Head of caudate nucleus (tissue), 42 donors: ENCODE data around the gene CAPZA2.
"Not testable (repeated sequence)": the region's sequence is repeated elsewhere in the genome, so short reads cannot be mapped to it uniquely, and the experiment has no call there.

Source experiments
- DNase-seq, 42 donors: peaks; one replicate each; pipeline versions ENCODE4 v3.0.0 to v3.0.0-alpha.2; 2020 to 2021; ENCODE audit warnings: mixed read lengths in 7 of 42
- intact Hi-C: fragments of 100-400 bp; cut with DNase I; formaldehyde crosslinking; loops from one replicate; pipeline ENCODE4 v1.15.0; 2022

The CAPZA2 gene

DNA sequence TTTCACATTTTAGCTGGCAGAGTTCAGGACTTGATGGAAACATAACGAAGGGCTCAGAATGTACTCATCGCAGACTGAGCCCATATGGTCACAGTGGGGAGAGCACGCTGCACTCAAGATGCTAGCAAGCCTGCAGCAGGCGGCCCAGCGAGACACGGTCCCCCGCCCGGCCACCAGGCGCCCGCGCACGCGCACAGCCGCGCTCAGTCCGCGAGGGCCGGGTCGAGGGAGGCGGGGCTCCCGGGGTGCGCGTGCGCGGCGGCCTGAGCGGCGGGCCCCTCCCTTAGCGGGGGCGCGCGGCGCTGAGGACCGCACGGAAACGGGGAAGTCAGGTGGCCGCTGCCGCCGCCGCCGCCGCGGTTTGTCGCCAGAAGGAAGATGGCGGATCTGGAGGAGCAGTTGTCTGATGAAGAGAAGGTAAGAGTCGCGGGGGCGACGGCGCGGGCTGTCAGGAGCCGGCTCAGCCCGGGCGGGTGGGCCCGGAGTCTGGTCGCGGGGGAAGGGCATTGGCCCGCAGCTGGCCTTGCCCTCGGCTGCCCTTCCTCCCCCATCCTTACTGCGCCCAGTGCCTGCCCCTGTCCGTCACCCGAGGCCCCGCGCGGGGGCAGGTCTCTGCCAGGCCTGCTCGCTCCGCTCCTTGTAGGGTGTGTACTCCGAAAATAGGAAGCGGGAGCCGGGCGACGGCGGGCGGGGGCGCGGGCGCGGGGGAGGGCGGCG, at the start of gene CAPZA2:
Gene CAPZA2 (plus strand): TSS at position 354 of the 717 bp plus-strand sequence. CDS start 25 bp downstream, at position 379.
- DNase-seq: peak; percentile 75 to 96 (median 91)
- intact Hi-C loops: loop anchor here (10.0 kb wide), 1 partner anchor 92 kb away; the partner anchor contains the start of gene ST7

DNA sequence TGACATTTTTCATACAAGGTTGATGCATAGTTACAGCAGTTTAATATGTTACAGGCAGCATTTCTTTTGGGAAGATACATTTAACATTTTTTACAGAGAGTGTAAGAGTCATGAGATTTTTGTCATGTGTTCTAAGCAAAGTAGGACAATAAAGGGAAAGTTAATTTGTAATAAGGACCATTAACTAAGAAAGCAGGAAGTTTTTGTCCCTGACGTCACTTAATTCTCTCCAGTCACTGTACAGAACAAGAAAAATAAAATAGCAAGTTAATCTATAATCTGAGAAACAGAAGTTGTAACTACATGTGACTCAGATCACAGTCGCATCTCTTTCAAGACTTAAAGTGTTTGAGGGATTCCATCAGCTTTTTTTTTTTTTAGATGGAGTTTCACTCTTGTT, 49.5 kb upstream of the CAPZA2 start:
- intact Hi-C loops: loop anchor here (5.0 kb wide), 1 partner anchor 221 kb away; no protein-coding TSS in a partner anchor
- no peak for DNase-seq

DNA sequence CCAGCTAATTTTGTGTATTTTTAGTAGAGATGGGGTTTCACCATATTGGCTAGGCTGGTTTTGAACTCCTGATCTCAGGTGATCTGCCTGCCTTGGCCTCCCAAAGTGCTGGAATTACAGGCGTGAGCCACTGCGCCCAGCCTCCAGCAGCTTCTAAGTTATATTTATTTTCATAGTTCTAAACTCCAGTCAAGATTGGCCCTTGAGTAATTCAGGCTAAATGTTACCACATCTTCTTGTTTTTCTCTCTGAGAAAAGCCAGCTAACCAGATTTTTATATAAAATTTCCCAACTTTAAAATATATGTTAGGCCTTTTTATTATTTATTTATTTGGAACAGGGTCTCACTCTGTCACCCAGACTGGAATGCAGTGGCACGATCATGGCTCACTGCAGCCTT, 49.0 kb upstream of the CAPZA2 start:
- not testable (repeated sequence) for DNase-seq
- intact Hi-C loops: loop anchor here (5.0 kb wide), 1 partner anchor 221 kb away; no protein-coding TSS in a partner anchor

DNA sequence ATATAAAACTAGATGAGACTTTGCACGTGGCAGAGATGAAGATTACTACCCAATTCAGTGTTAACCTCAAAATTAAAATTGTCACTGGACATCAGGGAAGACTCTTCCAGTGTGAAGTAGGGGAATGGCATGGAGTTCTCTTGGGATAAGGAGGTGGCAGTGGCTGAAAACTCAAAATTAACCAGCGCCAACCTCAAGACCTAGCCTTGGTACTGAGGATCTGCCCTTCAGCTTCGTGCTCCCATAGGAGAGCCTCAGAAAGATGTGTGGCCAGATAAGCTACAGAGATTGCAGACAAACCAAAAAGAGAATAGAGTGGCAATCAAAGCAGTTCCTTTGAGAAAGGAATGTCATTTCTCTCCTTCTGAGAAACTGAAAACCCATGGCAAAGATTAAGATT, 47.3 kb upstream of the CAPZA2 start:
- intact Hi-C loops: no loop called here
- no peak for DNase-seq

DNA sequence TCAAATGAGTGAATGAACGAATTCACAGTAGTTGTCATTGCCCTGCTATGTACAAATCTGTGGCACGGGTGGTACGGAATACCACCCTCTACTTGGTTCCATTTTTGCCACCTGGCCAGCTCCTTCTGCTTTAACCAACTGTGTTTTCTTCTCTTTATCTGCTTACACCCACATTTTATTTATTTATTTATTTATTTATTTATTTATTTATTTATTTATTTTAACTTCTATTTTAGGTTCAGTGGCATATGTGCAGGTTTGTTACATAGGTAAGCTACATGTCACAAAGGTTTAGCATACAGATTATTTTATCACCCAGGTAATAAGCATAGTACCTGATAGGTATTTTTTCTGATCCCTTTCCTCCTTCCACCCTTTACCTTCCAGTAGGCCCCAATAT, 42.2 kb upstream of the CAPZA2 start:
- DNase-seq: no peak
- intact Hi-C loops: no loop called here

DNA sequence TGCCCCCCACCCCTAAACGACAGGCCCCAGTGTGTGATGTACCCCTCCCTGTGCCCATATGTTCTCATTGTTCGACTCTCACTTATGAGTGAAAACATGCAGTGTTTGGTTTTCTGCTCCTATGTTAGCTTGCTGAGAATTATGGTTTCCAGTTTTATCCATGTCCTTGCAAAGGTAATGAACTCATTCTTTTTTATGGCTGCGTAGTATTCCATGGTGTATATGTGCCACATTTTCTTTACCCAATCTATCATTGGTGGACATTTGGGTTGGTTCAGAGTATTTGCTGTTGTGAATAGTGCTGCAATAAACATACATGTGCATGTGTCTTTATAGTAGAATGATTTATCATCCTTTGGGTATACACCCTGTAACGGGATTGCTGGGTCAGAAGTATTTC, 40.7 kb upstream of the CAPZA2 start:
- intact Hi-C loops, DNase-seq: not testable (repeated sequence)

DNA sequence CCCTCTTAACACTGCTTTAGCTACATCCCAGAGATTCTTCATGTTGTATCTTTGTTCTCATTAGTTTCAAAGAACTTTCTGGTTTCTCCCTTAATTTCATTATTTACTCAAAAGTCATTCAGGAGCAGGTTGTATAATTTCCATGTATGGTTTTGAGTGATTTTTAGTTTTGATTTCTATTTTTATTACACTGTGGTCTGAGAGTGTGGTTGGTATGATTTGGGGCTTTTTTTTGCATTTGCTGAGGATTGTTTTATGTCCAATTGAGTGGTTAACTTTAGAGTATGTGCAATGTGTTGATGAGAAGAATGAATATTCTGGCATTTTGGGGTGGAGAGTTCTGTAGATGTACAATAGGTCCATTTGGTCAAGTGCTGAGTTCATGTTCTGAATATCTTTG, 37.9 kb upstream of the CAPZA2 start:
- intact Hi-C loops: no loop called here
- DNase-seq: no peak

DNA sequence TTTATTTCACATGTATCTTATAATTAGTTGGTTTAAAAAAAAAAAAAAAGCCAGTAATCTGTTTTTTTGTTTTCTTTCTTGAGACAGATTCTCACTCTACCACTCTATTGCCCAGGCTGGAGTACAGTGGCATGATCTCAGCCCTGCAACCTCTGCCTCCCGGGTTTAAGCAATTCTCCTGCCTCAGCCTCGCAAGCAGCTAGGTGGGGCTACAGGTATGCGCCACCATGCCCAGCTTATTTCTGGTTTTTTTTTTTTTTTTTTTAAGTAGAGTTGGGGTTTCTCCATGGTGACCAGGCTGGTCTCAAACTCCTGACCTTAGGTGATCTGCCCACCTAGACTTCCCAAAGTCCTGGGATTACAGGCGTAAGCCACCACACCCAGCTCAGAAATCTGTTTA, 34.1 kb upstream of the CAPZA2 start:
- intact Hi-C loops: no loop called here
- no peak for DNase-seq

DNA sequence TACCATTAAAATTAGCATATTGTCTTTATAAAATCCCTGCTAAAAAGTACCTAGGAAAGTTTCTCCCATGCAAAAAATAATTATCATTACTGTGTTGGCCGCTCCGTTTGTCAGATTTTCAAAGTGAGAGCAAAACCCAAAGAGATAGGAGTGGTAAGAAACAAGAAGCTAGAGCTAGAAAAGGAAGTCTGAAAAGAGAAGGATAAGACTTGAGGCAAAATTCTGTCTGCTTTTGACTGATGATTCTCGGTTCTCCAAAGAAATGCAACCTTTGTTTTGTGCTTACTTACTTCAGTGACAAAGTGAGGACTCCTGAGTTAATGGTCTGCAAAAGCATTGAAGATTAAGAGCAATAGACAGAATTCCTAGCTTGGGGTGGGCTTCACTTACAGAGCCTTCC, 33.3 kb upstream of the CAPZA2 start:
- no peak for DNase-seq
- intact Hi-C loops: no loop called here

DNA sequence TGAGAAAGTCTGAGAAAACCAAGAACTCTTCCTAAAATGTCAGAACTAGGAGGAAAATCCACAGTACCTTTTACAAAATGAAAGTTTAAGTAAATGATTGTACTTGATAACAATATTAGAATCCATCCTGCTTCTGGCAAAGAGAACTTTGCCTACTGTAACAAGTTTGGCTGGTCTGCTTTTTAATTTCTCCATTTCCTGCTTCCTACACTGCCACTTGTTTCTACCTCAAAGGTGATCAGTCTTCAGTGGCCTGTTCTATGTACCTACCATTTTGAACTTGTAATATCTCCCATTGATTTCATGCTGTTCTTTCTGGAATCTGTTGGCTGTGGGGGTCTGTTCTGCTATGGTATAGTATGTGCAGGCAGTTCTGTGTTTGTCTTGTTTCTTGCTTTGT, 32.9 kb upstream of the CAPZA2 start:
- intact Hi-C loops: no loop called here

DNA sequence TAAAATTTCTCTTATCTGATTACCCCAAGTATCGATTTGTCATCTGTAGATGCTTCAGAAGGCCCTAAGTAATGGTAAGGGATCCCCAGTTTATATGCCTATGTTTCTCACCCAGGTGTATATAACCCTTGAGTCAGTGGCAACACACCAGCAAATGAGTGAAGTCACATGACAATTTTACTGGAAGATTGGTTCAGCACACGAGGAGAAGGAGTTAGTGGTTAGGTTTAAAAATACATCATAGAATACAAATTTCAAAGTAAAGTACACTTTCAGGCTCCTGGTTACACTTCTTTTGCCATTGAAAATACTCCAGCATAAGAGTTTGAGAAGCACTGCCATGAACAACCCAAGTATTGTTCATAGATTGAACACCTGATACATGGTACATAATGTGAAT, 29.7 kb upstream of the CAPZA2 start:
- intact Hi-C loops: no loop called here
- no peak for DNase-seq

More for the DNA sequence above, 32.9 kb upstream of the CAPZA2 start:
- no peak for DNase-seq

DNA sequence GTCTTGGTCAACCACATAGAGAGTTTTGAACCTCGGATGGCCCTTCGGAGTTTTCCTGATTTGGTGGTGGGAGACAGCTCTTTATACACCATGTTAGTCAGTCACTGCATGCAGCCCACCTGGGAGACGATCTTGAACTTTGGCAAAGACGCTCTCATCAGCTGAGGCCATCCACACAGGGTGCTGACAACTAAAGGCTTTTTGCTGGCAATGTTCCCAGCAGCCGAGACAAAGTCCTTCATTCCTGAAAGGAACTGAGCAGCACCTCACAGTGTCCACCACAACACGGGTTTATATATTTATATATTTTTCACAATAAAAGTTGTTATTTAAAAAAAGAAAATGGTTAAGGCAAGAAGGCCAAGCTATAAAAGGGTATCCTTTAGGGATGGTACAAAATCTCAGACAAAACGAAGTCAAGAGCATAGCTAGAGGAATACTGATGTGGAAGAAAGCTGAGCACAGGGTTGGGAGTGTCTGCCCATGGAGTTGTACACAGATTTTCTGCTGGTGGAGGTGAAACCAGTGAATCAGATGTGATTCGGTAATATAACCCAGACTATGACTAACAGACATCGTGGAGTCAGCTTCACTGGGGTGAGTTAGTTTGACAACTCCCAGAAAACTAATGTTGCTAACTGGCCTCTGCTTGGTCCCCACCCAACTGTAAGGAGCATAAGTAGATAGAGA, 27.4 kb upstream of the CAPZA2 start:
- peak in 1 of 42 donors; percentile 9 for DNase-seq
- intact Hi-C loops: no loop called here

DNA sequence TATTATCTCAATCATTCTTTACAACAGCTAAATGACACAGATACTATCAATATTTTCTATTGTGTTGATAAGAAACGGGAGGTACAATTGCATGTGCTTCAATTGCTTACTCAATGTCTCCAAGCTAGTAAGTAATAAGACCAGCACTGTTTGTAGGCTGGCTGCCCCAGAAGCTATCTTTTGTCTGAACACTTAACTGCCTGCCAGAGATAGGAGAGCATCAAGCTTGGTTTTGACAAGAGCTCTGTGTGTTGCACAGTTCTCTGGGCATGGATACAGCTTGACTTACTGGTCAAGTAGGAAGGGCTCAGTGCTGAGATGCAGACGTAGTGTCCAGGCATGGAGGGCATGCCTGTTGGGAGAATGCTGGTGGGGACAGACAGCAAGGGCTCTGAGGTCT, 26.3 kb upstream of the CAPZA2 start:
- no peak for DNase-seq
- intact Hi-C loops: no loop called here

DNA sequence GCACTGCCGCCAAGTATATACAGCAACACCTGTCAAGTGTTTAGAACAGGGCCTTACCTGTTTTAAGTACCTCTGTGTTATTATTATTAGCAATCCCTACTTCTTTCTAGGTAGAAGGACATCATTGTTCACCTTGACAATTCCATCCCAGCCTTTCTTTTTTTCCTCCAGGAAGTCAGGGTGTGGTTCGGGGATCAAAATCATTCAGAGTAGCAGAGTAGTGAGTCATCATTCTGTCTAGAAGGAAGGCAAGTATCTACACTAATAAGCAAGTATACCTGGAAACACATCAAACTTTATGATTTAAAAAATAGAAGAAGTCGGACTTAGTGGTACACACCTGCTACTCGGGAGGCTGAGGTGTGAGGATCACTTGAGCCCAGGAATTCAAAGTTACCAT, 25.5 kb upstream of the CAPZA2 start:
- DNase-seq: no peak
- intact Hi-C loops: no loop called here

DNA sequence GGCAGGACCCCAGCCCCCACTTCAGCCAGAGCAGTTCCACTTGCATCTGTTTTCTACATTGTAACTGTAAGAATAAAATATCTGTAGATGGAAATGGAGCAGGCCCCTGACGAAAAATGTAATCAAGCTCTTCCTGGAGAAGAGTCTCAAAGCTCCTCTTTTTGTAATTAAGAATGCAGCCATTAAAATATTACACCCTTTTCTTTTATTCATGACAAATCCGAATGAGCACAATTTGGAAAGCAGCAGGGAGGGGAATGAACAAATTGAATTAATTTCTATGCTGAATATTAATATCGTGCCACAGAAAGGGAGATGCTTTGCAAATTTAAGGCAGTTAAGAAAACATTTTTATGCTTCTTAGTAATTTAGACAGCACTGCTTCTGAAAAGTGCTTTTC, 24.8 kb upstream of the CAPZA2 start:
- intact Hi-C loops: no loop called here
- no peak for DNase-seq

DNA sequence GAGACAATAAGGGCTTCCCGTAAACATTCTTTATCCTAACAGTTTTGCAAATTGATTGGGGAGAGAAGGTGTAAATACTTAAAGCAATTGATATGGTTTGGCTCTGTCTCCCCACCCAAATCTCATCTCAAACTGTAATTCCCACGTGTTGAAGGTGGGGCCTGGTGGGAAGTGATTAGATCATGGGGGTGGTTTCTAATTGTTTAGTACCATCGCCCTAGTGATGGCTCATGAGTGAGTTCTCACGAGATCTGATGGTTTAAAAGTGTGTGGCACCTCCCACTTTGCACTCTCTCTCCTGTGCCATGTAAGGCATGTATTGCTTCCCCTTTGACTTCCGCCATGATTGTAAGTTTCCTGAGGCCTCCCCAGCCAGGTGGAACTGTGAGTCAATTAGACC, 22.1 kb upstream of the CAPZA2 start:
- DNase-seq: no peak
- intact Hi-C loops: no loop called here

DNA sequence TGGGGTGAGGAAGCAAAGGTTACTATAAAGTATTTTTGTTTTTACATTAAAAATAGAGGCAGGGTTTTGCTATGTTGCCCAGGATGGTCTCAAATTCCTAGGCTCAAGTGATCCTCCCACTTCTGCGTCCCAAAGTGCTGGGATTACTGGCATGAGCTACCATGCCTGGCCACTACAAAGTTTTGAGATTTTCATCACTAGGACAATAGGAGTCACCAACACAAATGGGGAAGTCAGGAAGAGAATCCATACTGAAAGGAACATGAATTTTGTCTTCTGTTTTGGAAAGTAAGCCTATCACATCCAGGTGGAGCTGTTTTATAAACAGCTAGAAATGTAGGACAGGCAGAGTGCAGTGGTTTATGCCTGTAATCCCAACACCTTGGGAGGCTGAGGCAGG, 20.0 kb upstream of the CAPZA2 start:
- no peak for DNase-seq
- intact Hi-C loops: no loop called here

DNA sequence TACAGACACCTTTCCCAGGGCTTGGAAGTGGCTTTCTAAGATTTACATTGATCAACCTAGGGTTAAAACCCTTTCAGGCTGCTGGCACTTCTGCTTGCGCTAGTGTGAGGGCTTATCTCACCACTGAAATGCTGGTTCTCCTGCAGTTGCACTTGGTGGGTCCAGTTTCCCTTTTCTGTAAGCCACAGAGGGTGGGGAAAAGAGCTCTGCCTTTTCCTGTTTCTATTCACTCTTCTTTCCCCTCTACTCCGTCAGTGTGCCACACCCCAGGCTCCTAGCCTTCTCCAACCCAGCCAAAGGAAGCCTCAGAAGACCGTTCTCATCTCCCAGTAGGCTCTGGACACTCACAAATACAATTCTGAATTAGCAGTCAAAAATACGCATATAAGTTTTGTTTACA, 19.0 kb upstream of the CAPZA2 start:
- peak in 4 of 42 donors; percentile 5 to 38 (median 9) for DNase-seq
- intact Hi-C loops: no loop called here

DNA sequence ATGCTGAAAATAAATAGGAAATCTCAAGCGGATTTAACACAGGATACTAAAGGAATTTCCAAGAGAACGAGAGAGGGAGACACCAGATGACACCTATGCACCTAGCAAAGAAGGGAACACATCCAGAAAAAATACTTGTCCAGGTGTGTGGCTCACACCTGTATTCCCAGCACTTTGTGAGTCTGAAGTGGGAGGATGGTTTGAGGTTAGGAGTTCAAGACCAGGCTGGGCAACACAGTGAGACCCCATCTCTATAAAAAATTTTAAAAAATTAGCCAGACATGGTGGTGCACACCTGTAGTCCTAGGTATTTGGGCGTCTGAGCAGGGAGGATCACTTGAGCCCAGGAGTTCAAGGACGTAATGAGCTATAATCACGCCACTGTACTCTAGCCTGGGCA, 11.2 kb upstream of the CAPZA2 start:
- intact Hi-C loops: no loop called here

DNA sequence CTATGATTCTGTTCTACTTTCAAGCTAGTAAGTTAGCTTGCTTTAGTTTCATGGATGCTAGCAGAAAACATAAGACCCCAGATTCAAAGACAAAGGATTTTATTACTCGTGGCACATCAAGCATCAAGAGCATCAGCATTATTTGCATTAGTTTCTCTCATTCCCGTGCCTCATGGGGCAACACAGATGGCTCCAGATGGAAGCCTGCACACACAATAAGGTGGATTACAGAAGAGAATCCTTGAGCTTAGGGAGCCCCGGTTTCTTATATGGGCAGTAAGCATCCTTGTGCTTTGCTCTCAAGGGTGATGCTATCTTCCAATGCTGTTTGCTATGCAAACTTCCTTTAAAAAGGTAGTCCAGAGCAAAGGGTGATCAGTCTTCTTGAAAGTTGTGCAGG, 10.7 kb upstream of the CAPZA2 start:
- DNase-seq: no peak
- intact Hi-C loops: no loop called here

More for the DNA sequence above, 11.2 kb upstream of the CAPZA2 start:
- DNase-seq: no peak

DNA sequence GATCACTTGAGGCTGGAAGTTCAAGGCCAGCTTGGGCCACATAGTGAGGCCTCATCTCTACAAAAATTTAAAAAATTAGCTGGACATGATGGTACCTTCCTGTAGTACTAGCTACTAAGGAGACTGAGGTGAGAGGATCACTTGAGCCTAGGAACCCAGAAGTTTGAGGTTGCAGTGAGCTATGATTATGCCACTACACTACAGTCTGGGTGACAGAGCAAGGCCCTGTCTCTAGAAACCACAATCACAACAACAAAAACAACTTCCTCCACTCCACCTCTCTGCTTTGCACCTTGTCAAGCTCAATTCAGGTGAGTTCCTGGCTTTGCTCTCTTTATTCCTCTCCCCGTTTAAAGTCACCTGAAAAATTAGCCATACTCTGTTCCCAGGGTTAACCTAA, 8.3 kb upstream of the CAPZA2 start:
- intact Hi-C loops: no loop called here
- no peak for DNase-seq
